Measurements from ENCODE around the gene CCDC70. TPM values are rescaled to one million over a fixed set of nuclear protein-coding genes. Genes with fewer than 3 reads are reported as not detected.

Gene CCDC70
- total RNA-seq, 1 experiment from 2014 or later = not detected

DNA sequence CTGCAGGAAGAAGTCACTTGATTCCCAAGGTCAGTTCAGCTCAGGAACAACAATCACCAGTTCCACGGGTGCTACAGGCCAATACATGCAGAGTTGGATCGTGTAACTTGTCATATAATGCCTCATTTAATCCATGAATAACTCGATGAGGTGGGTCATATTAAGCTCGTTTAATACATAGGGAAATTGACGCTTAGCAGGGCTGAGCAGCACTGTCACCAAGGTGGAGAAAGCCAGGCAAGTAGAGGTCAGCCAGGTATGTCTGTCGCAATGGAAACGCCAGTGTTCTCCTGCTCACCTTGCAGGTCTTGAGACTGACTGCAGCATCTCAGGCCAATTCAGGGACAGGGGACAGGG, 52.3 kb downstream of the CCDC70 start:
- Histone ChIP-seq H3K27ac (ENCODE audit: low read length) (no peak overlapping the region), H3K4me3 (ENCODE audit: low read length) (no peak overlapping the region), H3K9ac (ENCODE audit: low read length) (no peak overlapping the region), H4K20me1 (ENCODE audit: low read length) (no peaks in the 10 kb centered on the region), H3K79me2 (ENCODE audit: low read length) (no peaks in the 10 kb centered on the region), H3K4me1 (ENCODE audit: insufficient read depth, low read length) (peaks cover 4% of the 10 kb centered on the region; the same call in 1 of the 2 replicates), H3K4me2 (ENCODE audit: low read length) (no peak overlapping the region), H3K36me3 (ENCODE audit: low read depth, low read length) (no peaks in the 10 kb centered on the region), H2AFZ (ENCODE audit: low read length) (no peak overlapping the region), H3K27me3 (ENCODE audit: low read length) (no peaks in the 10 kb centered on the region), H3K9me2 (replicated peaks; ENCODE audit: low read length) (no peaks in the 10 kb centered on the region), H3K9me3 (ENCODE audit: low read length) (no peaks in the 10 kb centered on the region), H3F3A (ENCODE audit: low read length, unreplicated experiment) (no peaks in the 10 kb centered on the region)
- TF ChIP-seq EZH2phosphoT487 (IDR thresholded peaks at IDR 0.05; ENCODE audit: borderline replicate concordance, low read length) = no peak
- DNase-seq (no peak), ATAC-seq (no peak)
- ChIA-PET CTCF (no interaction called here), POLR2A (ENCODE audit: unreplicated experiment) (no interaction called here)
- no TSS peak for BruUV-seq (replicated peaks)
- intact Hi-C loops (cut with micrococcal nuclease) = loop anchor here (5.0 kb wide), 1 partner anchor 213 kb away; the partner anchor contains the start of gene NEK5

Other genes starting within 250 kb of the CCDC70 start
- gene DHRS12, start 57.8 kb upstream of the CCDC70 start, total RNA-seq (2014; rRNA removed) = 1.2 and 2.6 TPM in 2 replicates
- 0.06 and 0.07 TPM in 2 replicates for gene TMEM272, start 16.8 kb upstream of the CCDC70 start, total RNA-seq (2014; rRNA removed)
- 4.4 and 5.2 TPM in 2 replicates for gene ATP7B, start 149.5 kb downstream of the CCDC70 start, total RNA-seq (2014; rRNA removed)
- 7.3 and 9.0 TPM in 2 replicates for gene ALG11, start 150.4 kb downstream of the CCDC70 start, total RNA-seq (2014; rRNA removed)
- 5.0 and 7.4 TPM in 2 replicates for gene UTP14C, start 162.7 kb downstream of the CCDC70 start, total RNA-seq (2014; rRNA removed)